ENCODE measurements around the gene OAF.

The OAF gene

DNA sequence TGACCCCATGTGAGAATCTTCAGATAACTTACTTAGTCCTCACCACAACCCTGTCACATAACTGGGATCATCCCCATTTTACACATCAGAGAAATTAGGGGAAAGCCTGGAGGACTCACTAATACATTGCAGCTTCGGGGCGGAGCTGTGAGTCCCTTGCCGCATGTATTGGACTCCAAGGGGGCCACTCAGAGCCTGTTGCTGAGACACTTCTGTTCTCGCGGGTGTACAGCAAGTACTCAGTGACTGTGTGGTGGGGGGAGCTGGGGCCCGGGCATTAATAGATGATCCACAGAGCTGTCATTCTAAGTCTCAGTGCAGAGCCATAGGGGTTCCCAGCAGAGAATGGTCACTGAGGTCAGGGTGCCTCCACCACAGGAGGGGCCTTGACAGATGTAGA, 13.5 kb downstream of the OAF start:
- DNase-seq = no peak

- no peak for DNase-seq
Measured at GRCh38 chr11:120224972-120225909, 14.4 kb downstream of the OAF start.

DNA sequence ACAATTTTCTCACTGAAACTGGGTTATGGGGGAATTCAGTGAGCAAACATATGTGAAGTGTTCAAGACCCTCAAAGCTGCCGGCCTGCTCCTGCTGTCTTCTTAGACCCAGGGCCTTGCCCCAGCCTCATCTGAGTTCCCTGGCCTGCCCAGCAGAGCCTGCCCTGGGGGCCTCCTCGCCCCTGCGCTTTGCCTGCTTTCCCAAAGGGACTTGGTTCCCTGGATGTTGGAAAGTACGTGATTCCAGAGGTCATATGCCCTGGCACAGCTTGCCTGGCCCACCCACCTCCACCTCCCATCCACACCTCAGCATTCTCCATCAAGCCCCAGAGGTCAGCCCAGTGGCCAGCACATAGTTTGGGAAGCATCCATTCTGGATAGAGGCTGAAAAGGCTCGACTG, 15.4 kb downstream of the OAF start:
- no peak for DNase-seq

- no peak for DNase-seq
Measured at GRCh38 chr11:120226714-120227113, 15.9 kb downstream of the OAF start.

GRCh38 chr11:120227228-120227852, 16.5 kb downstream of the OAF start:
- no peak for DNase-seq

DNA sequence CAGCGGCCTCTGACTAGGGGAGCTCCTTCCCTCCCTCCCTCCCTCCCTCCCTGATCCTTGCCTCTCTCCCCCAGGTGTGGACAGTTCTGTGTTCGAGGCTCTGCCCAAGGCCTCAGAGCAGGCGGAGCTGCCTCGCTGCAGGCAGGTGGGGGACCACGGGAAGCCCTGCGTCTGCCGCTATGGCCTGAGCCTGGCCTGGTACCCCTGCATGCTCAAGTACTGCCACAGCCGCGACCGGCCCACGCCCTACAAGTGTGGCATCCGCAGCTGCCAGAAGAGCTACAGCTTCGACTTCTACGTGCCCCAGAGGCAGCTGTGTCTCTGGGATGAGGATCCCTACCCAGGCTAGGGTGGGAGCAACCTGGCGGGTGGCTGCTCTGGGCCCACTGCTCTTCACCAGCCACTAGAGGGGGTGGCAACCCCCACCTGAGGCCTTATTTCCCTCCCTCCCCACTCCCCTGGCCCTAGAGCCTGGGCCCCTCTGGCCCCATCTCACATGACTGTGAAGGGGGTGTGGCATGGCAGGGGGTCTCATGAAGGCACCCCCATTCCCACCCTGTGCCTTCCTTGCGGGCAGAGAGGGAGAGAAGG, 18.1 kb downstream of the OAF start:
- DNase-seq = no peak

- no peak for DNase-seq
Measured at GRCh38 chr11:120229451-120230424, 18.9 kb downstream of the OAF start.

- no peak for DNase-seq
Measured at GRCh38 chr11:120230433-120231071, 19.7 kb downstream of the OAF start.

DNA sequence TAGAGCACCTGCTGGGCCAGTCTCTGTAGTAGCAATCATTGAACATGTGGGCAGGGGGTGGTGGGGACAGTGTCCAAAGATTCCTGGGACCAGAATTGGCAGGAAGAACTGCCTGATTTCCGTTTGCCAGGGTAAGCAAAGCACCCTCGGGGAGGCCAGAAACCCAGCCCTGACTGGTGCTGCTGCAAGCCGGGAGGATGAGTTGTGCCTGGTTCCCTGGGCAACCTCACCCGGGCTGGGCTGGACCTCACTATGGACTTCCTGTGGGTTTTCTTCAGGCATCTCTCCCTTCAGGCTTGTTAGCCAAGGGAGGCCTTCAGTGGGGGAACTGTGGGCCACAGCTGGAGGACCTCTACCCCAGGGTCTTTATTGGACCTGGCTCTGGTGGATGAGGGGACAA, 21.1 kb downstream of the OAF start:
- no peak for DNase-seq

GRCh38 chr11:120233207-120233803, 22.5 kb downstream of the OAF start:
- DNase-seq = no peak

DNA sequence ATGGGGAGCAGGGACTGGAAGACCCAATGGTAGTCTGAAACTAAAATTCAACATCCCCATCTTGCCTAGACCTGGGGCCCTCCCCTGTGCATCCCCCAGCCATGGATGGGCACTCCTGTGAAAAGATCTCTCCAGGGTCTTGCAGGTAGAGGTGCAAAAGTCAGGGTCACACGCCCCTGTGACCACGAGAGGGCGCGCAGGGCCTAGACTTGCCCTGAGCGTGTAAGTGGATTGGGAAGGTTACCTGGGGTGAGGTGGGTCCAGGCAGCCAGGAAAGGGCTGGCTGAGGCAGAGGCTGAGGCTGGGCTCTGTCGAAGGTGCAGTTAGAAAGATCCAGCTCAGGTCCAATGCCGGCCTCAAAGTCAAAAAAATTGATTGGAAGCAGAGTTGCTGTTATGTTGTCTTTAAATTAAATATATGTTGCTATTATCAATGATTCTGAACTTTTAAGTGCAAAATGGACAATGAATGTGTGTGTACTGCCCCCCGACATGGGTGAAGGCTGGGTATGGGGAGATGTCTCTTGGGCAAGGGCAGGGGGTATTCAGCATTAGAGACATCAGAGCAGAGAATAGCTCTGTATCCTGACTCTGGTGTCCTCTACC, 24.3 kb downstream of the OAF start:
- DNase-seq = no peak

DNA sequence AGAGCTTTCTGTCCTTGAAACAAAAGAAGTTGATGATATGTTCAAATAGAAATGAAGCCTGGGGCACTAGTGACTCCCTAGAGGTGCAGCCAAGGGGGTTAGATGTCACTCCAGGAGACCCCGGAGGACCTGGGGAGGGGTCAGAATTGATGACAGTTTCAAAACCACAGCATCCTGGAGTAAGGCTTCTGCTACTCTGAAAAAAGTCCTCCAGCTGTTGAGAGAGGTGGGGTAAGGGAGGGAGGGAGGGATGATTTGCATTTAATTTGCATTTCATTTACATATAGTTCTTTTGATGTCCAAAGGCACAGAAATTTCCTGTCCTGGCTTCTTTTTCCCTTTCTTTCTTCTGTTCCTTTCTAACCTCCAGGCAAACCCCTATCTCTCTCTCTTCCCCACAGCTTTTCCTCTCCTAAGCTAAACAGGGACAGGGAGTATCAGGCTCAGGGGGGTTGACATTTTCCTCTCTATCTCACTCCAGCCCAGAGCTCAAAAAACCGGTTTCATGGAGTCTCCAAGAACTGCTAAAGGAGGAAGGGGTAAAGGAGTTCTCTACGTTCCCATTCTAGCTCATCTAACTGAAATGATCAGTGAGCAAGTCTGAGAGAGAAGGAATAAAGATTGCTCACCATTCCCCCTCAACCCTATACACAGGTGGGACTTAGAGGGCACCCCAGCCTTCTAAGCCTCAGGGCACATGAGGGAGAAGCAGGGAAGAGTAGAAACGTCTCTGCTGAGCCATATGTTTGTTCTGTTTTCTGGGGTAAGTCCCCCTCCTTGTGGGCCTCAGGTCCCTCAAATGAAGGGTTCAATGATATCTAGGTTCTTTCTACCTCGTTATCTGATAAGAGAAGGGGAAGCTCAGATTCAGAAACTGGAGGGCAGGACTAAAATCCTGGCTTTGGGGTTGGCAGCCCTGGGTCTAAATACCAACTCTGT, 25.6 kb downstream of the OAF start:
- no peak for DNase-seq

DNA sequence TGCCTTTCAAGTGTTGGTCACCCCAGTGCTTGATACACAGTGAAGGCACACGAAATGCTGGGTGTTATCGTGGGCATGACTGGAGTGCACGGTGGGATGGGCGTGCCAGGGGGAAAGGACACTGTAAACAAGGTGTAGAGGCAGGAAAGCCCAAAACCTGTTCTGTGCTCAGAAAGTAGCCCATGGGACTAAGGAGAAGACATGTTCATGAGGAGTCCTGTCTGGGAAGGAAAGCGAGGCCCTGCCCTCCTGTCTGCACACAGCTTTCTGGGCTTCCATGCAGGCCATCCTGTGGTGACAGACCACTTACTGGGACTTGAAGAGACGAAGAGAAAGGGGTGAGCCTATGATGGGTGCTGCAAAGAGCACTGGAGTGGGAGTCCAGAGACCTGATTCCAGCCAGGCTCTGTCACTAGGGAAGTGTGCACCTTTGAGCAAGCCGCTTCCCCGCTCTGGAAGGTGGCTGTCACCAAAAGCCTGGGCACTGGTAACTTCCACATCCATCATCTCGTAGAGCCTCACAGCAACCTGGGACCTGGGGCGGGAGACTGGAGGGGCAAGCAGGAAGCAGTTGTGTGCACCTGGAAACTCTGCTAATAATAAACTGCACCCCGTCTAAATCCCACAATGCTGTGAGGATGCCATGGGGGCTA, 28.3 kb downstream of the OAF start:
- DNase-seq = no peak

DNA sequence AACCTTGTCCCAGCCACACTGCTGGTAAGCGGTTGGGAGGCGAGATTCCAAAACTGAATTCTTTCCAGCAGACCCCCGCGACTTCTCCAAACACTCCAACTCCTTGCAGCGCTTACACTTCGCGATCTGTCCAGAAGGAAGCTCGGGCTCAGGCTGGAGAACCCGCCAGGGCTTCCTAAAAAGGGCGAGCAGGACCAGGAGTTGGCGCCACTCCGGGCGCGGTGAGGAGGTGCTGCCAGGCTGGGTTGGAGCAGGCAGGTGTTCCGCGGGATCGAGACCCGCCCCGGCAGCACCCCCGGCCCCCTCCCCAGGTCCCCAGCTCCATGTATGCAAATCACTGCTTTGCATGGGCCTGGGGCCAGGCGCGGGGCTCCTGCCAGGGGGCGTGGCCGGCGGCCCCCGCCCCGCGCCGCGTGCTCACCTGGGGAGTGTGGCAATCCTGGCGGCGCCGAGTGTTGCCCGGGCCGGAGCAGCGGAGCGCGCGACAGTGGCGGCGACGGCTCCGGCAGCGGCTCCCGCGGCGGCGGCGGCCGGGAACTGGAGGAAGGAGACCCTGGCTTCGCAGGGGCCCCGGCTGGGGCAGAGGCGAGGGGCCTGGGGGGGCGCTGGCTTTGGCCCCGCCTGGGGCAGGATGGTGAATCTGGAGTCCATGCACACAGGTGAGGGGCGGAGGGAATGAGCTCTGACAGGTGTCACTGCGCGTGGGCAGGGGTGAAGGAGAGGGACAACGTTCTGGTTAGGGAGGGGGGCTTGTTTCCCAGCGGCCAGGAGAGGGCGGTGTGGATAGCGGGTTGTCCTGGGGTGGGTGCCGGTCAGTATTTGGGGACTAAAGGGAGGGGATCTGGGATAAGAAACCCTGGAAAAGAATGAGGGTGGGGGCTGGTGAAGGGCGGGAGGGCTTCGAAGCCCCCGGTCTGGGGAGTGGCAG, 29.1 kb downstream of the OAF start, which contains the start of gene POU2F3:
TSS of gene POU2F3 (plus strand) at position 428 of the 928 bp plus-strand sequence. CDS start at position 632, 204 bp downstream.
- no peak for DNase-seq

DNA sequence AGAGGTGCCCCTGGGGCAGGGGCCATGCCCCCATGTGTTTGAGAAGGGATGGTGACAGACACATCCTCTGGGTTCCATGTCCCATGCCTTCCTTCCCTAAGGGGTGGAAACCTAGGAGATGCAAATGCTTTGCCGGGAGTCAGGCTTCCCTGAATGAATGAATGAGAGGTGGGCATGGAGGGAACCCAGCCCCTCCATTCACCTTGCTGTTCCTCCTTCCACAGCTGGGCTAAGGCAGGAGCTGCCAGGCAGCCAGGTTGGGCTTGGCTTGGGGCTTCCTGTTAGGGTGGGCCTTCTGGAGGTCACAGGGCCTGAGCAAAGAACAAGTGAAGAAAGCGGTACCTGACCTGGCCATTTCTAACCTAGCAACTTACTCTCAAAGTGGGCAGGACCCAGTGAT, 30.0 kb downstream of the OAF start:
- no peak for DNase-seq

GRCh38 chr11:120241277-120241676, 30.4 kb downstream of the OAF start:
- no peak for DNase-seq

- no peak for DNase-seq
Measured at GRCh38 chr11:120243221-120243620, 32.4 kb downstream of the OAF start.

Data from NCI-H1694 treated with DMSO at 0.1 percent for 48 hours (cell line).